ENCODE data around the gene AKAP10. TPM values are rescaled to one million over a fixed set of nuclear protein-coding genes. Genes with fewer than 3 reads are reported as not detected.
A peak's percentile ranks its signal among the peaks of the same experiment; 100 is the strongest.

AKAP10 gene
- total and polyA plus RNA-seq, 12 donors: 3.7 to 17.0 (median 13.8) TPM

GRCh38 chr17:19873346-19873745 lies 104.3 kb downstream of the AKAP10 start:
- peaks cover 0 to 37% (median 0%) of the 10 kb centered on the region in 9 donors for H3K4me1 ChIP-seq
- H3K36me3 ChIP-seq: no peaks in the 10 kb centered on the region
- intact Hi-C loops (cut with DNase I): no loop called here
- peaks cover 0 to 3% (median 0%) of the 10 kb centered on the region in 7 donors for H3K27me3 ChIP-seq
- DNase-seq (no peak), ATAC-seq (no peak)
- no peak overlapping the region for H3K4me3 ChIP-seq
- TF ChIP-seq, protein P1, sequence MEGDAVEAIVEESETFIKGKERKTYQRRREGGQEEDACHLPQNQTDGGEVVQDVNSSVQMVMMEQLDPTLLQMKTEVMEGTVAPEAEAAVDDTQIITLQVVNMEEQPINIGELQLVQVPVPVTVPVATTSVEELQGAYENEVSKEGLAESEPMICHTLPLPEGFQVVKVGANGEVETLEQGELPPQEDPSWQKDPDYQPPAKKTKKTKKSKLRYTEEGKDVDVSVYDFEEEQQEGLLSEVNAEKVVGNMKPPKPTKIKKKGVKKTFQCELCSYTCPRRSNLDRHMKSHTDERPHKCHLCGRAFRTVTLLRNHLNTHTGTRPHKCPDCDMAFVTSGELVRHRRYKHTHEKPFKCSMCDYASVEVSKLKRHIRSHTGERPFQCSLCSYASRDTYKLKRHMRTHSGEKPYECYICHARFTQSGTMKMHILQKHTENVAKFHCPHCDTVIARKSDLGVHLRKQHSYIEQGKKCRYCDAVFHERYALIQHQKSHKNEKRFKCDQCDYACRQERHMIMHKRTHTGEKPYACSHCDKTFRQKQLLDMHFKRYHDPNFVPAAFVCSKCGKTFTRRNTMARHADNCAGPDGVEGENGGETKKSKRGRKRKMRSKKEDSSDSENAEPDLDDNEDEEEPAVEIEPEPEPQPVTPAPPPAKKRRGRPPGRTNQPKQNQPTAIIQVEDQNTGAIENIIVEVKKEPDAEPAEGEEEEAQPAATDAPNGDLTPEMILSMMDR (IDR thresholded peaks at IDR 0.05): no peak
- WGBS, 2 donors: 91 to 93% methylated on average over 3 of the region's 3 CpGs
- no peak overlapping the region for H3K27ac ChIP-seq
- no peaks in the 10 kb centered on the region for H3K9me3 ChIP-seq

GRCh38 chr17:19868079-19868395 lies 109.6 kb downstream of the AKAP10 start:
- Histone ChIP-seq H3K27ac (peak overlapping the region; percentile 9 to 92 (median 78)), H3K9me3 (no peaks in the 10 kb centered on the region), H3K36me3 (peaks cover 0 to 13% (median 0%) of the 10 kb centered on the region in 9 donors), H3K4me1 (peaks cover 0 to 23% (median 12%) of the 10 kb centered on the region in 9 donors), H3K4me3 (peak overlapping the region in 9 of 10 donors; percentile 75 to 95 (median 85)), H3K27me3 (no peaks in the 10 kb centered on the region)
- 28 to 29% methylated on average over 23 of the region's 23 CpGs for WGBS, 2 donors
- intact Hi-C loops (cut with DNase I): no loop called here
- peak in 1 of 2 donors; percentile 34 for DNase-seq
- ATAC-seq: peak in 3 of 8 donors; percentile 18 to 36 (median 22)
- TF ChIP-seq, protein P1 (IDR thresholded peaks at IDR 0.05): peak in 1 of 9 donors; percentile 22

DNA sequence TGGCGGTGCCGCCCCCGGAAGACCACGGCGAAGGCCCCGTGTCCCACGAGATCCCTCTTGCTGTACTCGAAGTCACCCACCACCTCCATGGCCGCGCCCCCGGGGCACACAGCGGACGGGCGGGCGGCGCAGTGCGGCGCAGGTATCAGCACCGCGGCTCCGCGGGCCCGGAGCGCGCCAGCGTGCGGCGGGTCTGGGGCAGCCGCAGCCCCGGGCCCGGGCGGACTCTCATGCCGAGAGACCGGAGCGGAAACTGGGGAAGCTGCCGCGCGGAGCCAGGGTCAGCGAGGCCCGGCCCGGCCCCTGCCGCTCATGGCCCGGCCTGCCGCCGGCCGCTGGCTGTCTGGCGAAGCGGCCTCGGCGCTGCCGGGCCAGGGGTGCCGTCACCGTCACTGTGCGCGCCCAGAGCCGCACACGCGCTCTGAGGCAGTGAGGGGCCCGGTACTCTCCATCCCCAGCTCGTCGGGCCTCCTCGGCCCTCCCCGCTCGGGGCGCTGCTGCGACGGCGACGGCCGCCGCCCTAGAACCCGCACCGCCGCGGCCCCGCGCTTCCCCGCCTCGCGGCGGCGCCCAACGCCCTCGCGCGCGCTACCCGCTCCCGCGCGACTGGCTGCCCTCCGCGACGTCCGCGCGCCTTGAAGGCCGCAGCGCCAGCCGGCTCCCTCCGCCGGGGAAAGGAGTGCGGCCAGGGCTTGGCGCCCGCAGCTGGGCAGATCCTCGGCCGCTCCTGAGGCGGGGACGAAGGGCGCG lies 110.1 kb downstream of the AKAP10 start, which contains the start of gene ULK2:
TSS of gene ULK2 (minus strand) at position 608 of the 750 bp plus-strand sequence. CDS start at position 89, 519 bp downstream.
- peak within 1 kb of the TSS; percentile 75 to 95 (median 84) for H3K4me3 ChIP-seq
- 0% methylated on average over 90 to 111 of the region's 111 CpGs for WGBS, 2 donors

GRCh38 chr17:19867079-19867328 lies 110.6 kb downstream of the AKAP10 start:
- 0 to 1% methylated on average over 27 of the region's 27 CpGs for WGBS, 2 donors

More for the DNA sequence above, 110.1 kb downstream of the AKAP10 start, which contains the start of gene ULK2:
- H3K9me3 ChIP-seq: no peaks in the 10 kb centered on the region
- peak within 1 kb of the TSS; percentile 49 to 92 (median 78) for H3K27ac ChIP-seq
- DNase-seq (peak; percentile 15 to 72), ATAC-seq (peak; percentile 52 to 87 (median 78))
- H3K36me3 ChIP-seq: peaks cover 0 to 19% (median 2%) of the 10 kb centered on the region in 9 donors
- intact Hi-C loops (cut with DNase I): no loop called here
- H3K27me3 ChIP-seq: no peaks in the 10 kb centered on the region
- TF ChIP-seq, protein P1 (IDR thresholded peaks at IDR 0.05): peak in 1 of 9 donors; percentile 8
- H3K4me1 ChIP-seq: peaks cover 0 to 23% (median 12%) of the 10 kb centered on the region in 9 donors

More at GRCh38 chr17:19867079-19867328, 110.6 kb downstream of the AKAP10 start:
- Histone ChIP-seq H3K27me3 (no peaks in the 10 kb centered on the region), H3K9me3 (no peaks in the 10 kb centered on the region), H3K4me1 (peaks cover 0 to 23% (median 12%) of the 10 kb centered on the region in 9 donors), H3K4me3 (peak overlapping the region; percentile 75 to 95 (median 84)), H3K36me3 (peaks cover 0 to 24% (median 6%) of the 10 kb centered on the region in 9 donors), H3K27ac (peak overlapping the region in 9 of 10 donors; percentile 74 to 92 (median 79))
- intact Hi-C loops (cut with DNase I): no loop called here
- TF ChIP-seq, protein P1 (IDR thresholded peaks at IDR 0.05): peak in 6 of 9 donors; percentile 12 to 49 (median 42)
- ATAC-seq: peak in 7 of 8 donors; percentile 72 to 89 (median 82)
- peak; percentile 66 to 72 for DNase-seq
